ENCODE data around the gene CCDC78. TPM values are rescaled to one million over a fixed set of nuclear protein-coding genes. Genes with fewer than 3 reads are reported as not detected.

The CCDC78 gene
- total and polyA plus RNA-seq, 2 donors (not counting 3 experiments of a cell fraction or from before 2014, with no cell fraction given): 0.50 to 1.3 TPM

DNA sequence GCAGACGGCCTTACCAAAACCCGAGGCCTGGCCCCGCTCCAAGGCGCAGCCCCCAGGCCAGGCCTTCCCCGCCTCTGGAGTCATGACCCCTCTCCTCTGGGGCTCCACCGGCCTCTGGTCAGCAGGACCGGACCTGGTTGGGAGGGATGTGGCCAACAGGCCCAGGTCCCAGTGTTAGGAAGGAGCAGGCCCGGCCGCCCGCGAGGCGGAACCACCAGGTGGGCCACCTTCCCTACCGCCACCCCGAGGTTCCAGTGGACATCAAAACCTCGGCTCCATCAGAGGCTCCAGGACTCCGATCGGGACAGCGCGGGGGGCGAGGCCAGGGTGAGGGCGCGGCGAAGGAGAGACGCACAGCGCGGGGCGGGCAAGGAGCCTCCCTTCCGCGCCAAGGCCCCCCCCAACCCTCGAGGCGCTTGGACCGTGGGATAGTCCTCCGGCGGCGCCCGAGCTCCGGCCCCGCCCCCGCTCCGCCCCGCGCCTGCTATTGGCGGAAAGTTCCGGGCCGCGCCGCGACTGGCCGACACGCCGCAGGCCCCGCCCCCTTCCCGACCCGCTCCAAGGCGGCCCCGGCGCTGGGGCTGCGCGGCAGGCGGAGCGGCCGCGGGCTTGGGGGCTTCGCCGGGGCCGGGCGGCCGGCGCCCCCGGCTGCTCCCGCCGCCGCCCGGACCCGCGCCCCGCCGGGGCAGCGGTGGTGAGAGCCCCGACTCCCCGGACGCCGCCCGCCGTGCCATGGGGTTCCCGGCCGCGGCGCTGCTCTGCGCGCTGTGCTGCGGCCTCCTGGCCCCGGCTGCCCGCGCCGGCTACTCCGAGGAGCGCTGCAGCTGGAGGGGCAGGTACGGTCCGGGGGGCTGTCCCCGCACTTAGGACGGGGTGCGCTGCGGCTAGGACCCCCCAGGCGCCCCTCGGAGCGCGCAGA is 11.4 kb downstream of the CCDC78 start, which contains the start of gene METRN:
TSS of gene METRN (plus strand) at position 561 of the 919 bp plus-strand sequence. CDS start at position 733, 172 bp downstream.
- peak within 1 kb of the TSS; percentile 60 for H2AFZ ChIP-seq (ENCODE audit: low read depth, low read length)
- no peaks in the 10 kb centered on the region for H3K36me3 ChIP-seq (ENCODE audit: control insufficient read depth in 2 of 2, extremely low read depth in 1 of 2, insufficient read depth in 2 of 2, low read length in 2 of 2)
- POLR2A ChIA-PET: no interaction called here
- H3K9me3 ChIP-seq (replicated peaks; ENCODE audit: control insufficient read depth, insufficient read depth, low read length): no peaks in the 10 kb centered on the region
- no peaks in the 10 kb centered on the region for H3K27me3 ChIP-seq (ENCODE audit: control insufficient read depth in 2 of 2, insufficient read depth in 2 of 2, low read length in 2 of 2)
- H3K9me1 ChIP-seq (replicated peaks; ENCODE audit: control insufficient read depth, extremely low read depth, insufficient read depth, low read length): no peaks in the 10 kb centered on the region
- dilution Hi-C loops (cut with MboI; ENCODE audit: extremely low pct_ligation_motif_present, low sequenced_read_pairs): no loop called here
- peak; percentile 78 for DNase-seq (ENCODE audit: low read depth, low spot score)
- H3K4me2 ChIP-seq (ENCODE audit: insufficient read depth, low read length): peak within 1 kb of the TSS; percentile 75
- BruUV-seq (replicated peaks): no TSS peak
- TF ChIP-seq POLR2AphosphoS5 (IDR thresholded peaks at IDR 0.05; ENCODE audit: insufficient read depth, low read depth, low read length) (peak; percentile 26), MYC (IDR thresholded peaks at IDR 0.05; ENCODE audit: low read depth, low read length) (no peak)
- H3K79me2 ChIP-seq (ENCODE audit: control insufficient read depth, insufficient read depth, low read length): no peaks in the 10 kb centered on the region
- peaks cover 10% of the 10 kb centered on the region for H3K4me1 ChIP-seq (ENCODE audit: control insufficient read depth, extremely low read depth, insufficient read depth, low read length)
- no peak within 1 kb of the TSS for H3K27ac ChIP-seq (ENCODE audit: insufficient read depth, low read depth, low read length)
- no peak within 1 kb of the TSS for H3K9ac ChIP-seq (replicated peaks; ENCODE audit: extremely low read depth, insufficient read depth, low read length)
- CTCF ChIA-PET: interaction anchor here (0.6 to 3.0 kb wide), 9 partner anchors 8 to 342 kb away, joined by 3 to 67 read pairs (median 5); partner anchors contain the start of genes CCDC78, CHTF18, CIAO3 and HAGHL
- intact Hi-C loops (cut with micrococcal nuclease): loop anchor here (2.0 kb wide), 1 partner anchor 14 kb away; no protein-coding TSS in a partner anchor
- no peaks in the 10 kb centered on the region for H4K20me1 ChIP-seq (replicated peaks; ENCODE audit: control insufficient read depth, extremely low read depth, insufficient read depth, low read length)
- peak; percentile 84 for FAIRE-seq
- peak within 1 kb of the TSS; percentile 42 to 58 (median 51) for H3K4me3 ChIP-seq (replicated peaks in 1 of 3; ENCODE audit: insufficient read depth in 1 of 3, low read depth in 1 of 3, low read length in 3 of 3)

DNA sequence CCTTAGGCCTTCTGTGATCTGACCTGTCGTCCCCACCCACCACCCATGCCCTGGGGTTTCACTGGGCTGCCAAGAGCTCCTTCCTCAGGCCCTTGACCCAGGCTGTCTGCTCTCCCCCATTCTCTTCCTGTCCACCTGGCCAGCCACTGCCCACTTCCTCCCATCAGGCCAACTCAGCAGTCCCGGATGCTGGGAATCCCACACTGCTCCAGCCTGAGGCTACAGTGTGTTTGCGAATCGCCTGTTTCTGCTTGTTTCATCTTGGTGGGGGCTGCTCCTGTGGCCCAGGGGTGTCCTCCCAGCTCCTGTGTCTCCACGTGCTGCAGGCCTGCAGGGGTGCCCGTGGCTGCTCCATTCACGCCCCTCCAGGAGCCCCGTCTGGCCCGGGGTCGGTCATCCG is 12.2 kb downstream of the CCDC78 start:
- no peaks in the 10 kb centered on the region for H3K27me3 ChIP-seq (ENCODE audit: control insufficient read depth in 2 of 2, insufficient read depth in 2 of 2, low read length in 2 of 2)
- H3K9me1 ChIP-seq (replicated peaks; ENCODE audit: control insufficient read depth, extremely low read depth, insufficient read depth, low read length): no peaks in the 10 kb centered on the region
- peaks cover 10% of the 10 kb centered on the region for H3K4me1 ChIP-seq (ENCODE audit: control insufficient read depth, extremely low read depth, insufficient read depth, low read length)
- no peak overlapping the region for H3K9ac ChIP-seq (replicated peaks; ENCODE audit: extremely low read depth, insufficient read depth, low read length)
- CTCF ChIA-PET: interaction anchor here (3.0 kb wide), 1 partner anchor 71 kb away, joined by 67 read pairs; no protein-coding TSS in a partner anchor
- dilution Hi-C loops (cut with MboI; ENCODE audit: extremely low pct_ligation_motif_present, low sequenced_read_pairs) (no loop called here), intact Hi-C loops (cut with micrococcal nuclease) (loop anchor here (2.0 kb wide), 1 partner anchor 15 kb away; no protein-coding TSS in a partner anchor)
- TF ChIP-seq JUN (IDR thresholded peaks at IDR 0.05; ENCODE audit: borderline replicate concordance, insufficient read depth, insufficient read length, low read depth) (no peak), MYC (IDR thresholded peaks at IDR 0.05; ENCODE audit: low read depth, low read length) (no peak), POLR2AphosphoS5 (IDR thresholded peaks at IDR 0.05; ENCODE audit: insufficient read depth, low read depth, low read length) (no peak), FOS (IDR thresholded peaks at IDR 0.05; ENCODE audit: borderline replicate concordance, insufficient read depth, low read length) (no peak), GATA2 (IDR thresholded peaks at IDR 0.05; ENCODE audit: insufficient read depth, insufficient read length, low read depth, low read length) (no peak), EZH2 (IDR thresholded peaks at IDR 0.05; ENCODE audit: borderline replicate concordance, low read depth, low read length, severe bottlenecking) (no peak), POLR2A (IDR thresholded peaks at IDR 0.05; ENCODE audit: low read depth, low read length) (no peak)
- TF ChIP-seq, protein P1, sequence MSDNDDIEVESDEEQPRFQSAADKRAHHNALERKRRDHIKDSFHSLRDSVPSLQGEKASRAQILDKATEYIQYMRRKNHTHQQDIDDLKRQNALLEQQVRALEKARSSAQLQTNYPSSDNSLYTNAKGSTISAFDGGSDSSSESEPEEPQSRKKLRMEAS (IDR thresholded peaks at IDR 0.05; ENCODE audit: insufficient read depth, insufficient read length): no peak
- TF ChIP-seq, protein P2, sequence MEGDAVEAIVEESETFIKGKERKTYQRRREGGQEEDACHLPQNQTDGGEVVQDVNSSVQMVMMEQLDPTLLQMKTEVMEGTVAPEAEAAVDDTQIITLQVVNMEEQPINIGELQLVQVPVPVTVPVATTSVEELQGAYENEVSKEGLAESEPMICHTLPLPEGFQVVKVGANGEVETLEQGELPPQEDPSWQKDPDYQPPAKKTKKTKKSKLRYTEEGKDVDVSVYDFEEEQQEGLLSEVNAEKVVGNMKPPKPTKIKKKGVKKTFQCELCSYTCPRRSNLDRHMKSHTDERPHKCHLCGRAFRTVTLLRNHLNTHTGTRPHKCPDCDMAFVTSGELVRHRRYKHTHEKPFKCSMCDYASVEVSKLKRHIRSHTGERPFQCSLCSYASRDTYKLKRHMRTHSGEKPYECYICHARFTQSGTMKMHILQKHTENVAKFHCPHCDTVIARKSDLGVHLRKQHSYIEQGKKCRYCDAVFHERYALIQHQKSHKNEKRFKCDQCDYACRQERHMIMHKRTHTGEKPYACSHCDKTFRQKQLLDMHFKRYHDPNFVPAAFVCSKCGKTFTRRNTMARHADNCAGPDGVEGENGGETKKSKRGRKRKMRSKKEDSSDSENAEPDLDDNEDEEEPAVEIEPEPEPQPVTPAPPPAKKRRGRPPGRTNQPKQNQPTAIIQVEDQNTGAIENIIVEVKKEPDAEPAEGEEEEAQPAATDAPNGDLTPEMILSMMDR (IDR thresholded peaks at IDR 0.05; ENCODE audit: extremely low read depth in 1 of 2, insufficient read depth in 1 of 2, low read depth in 1 of 2, low read length in 2 of 2): no peak
- BruUV-seq (replicated peaks): no TSS peak
- H4K20me1 ChIP-seq (replicated peaks; ENCODE audit: control insufficient read depth, extremely low read depth, insufficient read depth, low read length): no peaks in the 10 kb centered on the region
- no peak overlapping the region for H3K4me2 ChIP-seq (ENCODE audit: insufficient read depth, low read length)
- no peaks in the 10 kb centered on the region for H3K9me3 ChIP-seq (replicated peaks; ENCODE audit: control insufficient read depth, insufficient read depth, low read length)
- H3K36me3 ChIP-seq (ENCODE audit: control insufficient read depth in 2 of 2, extremely low read depth in 1 of 2, insufficient read depth in 2 of 2, low read length in 2 of 2): no peaks in the 10 kb centered on the region
- H3K27ac ChIP-seq (ENCODE audit: insufficient read depth, low read depth, low read length): no peak overlapping the region
- H2AFZ ChIP-seq (ENCODE audit: low read depth, low read length): no peak overlapping the region
- no peak overlapping the region for H3K4me3 ChIP-seq (replicated peaks in 1 of 3; ENCODE audit: insufficient read depth in 1 of 3, low read depth in 1 of 3, low read length in 3 of 3)
- no peak for FAIRE-seq
- H3K79me2 ChIP-seq (ENCODE audit: control insufficient read depth, insufficient read depth, low read length): no peaks in the 10 kb centered on the region
- no peak for DNase-seq (ENCODE audit: low read depth, low spot score)
- POLR2A ChIA-PET: no interaction called here
